Caco-2 (cell line): Measurements from ENCODE around the gene CDKAL1. TPM values are rescaled to one million over a fixed set of nuclear protein-coding genes. Genes with fewer than 3 reads are reported as not detected.
"Not testable (repeated sequence)": the region's sequence is repeated elsewhere in the genome, so short reads cannot be mapped to it uniquely, and the experiment has no call there.

Experiments
- BruUV-seq: library from RNA; stranded (reverse); fragments of 400-500 nt; replicated peaks from 2 replicates; lab custom pipeline; 2021; lab: Mats Ljungman, UMichigan
- CTCF ChIA-PET: fragments of 300-600 bp; sonication (Branson Sonifier 250); formaldehyde crosslinking; loops from one replicate; lab custom pipeline; 2022; ENCODE audit warnings: antibody characterized with exemption; lab: Charles Lee
- POLR2A ChIA-PET: fragments of 300-600 bp; sonication (Branson Sonifier 250); formaldehyde crosslinking; loops from one replicate; lab custom pipeline; 2022; ENCODE audit warnings: antibody characterized with exemption; lab: Charles Lee
- DNase-seq, 2 experiments: peaks; one replicate each; pipeline versions ENCODE4 v3.0.0 to v3.0.0-alpha.2; 2020 to 2022
- H3K27me3 ChIP-seq: replicated peaks from 2 replicates; pipeline ENCODE4 v1.6.0; 2011; ENCODE audit warnings: low read length; ENCODE audit not compliant: control insufficient read depth, insufficient read depth
- H3K36me3 ChIP-seq: 2 replicates; pipeline ENCODE4 v1.5.1; 2011; ENCODE audit warnings: low read length; ENCODE audit not compliant: control insufficient read depth, insufficient read depth
- H3K4me1 ChIP-seq: fragments of 250-450 bp; sonication (Bioruptor Pico); 2 replicates; pipeline ENCODE4 v1.5.1; 2020; ENCODE audit warnings: mild to moderate bottlenecking
- H3K4me3 ChIP-seq: 2 replicates; pipeline ENCODE4 v1.5.1; 2011; ENCODE audit warnings: low read depth, mild to moderate bottlenecking, control low read depth, low read length
- H3K9me3 ChIP-seq: fragments of 250-450 bp; sonication (Bioruptor Pico); 2 replicates; pipeline ENCODE4 v1.5.1; 2020; ENCODE audit warnings: mild to moderate bottlenecking, moderate library complexity
- H3K27ac Mint-ChIP-seq: one replicate; pipeline ENCODE4 v1.8.0; 2022; ENCODE audit warnings: mixed read lengths; ENCODE audit not compliant: unreplicated experiment
- H3K27me3 Mint-ChIP-seq: one replicate; pipeline ENCODE4 v1.8.0; 2022; ENCODE audit warnings: mixed read lengths; ENCODE audit not compliant: insufficient read depth, unreplicated experiment
- H3K36me3 Mint-ChIP-seq: one replicate; pipeline ENCODE4 v1.8.0; 2022; ENCODE audit warnings: mild to moderate bottlenecking, mixed read lengths; ENCODE audit not compliant: insufficient read depth, unreplicated experiment
- H3K4me1 Mint-ChIP-seq: one replicate; pipeline ENCODE4 v1.8.0; 2022; ENCODE audit warnings: low read depth, mixed read lengths; ENCODE audit not compliant: unreplicated experiment
- H3K4me3 Mint-ChIP-seq: one replicate; pipeline ENCODE4 v1.8.0; 2022; ENCODE audit warnings: mild to moderate bottlenecking, moderate library complexity, mixed read lengths; ENCODE audit not compliant: unreplicated experiment
- H3K9me3 Mint-ChIP-seq: one replicate; pipeline ENCODE4 v1.8.0; 2022; ENCODE audit warnings: mixed read lengths; ENCODE audit not compliant: unreplicated experiment
- CTCF ChIP-seq, 2 experiments: fragments of 200-600 bp in 1 of 2; IDR thresholded peaks; 1 replicate in 1 of 2; 2 replicates in 1 of 2; pipeline versions ENCODE4 v1.5.1 to v1.8.0; 2011 to 2022; ENCODE audit warnings: antibody characterized with exemption in 1 of 2, control low read depth in 1 of 2, inconsistent platforms in 1 of 2, low read depth in 1 of 2, low read length in 1 of 2, mild to moderate bottlenecking in 1 of 2, moderate library complexity in 1 of 2; ENCODE audit not compliant: insufficient read depth in 1 of 2, severe bottlenecking in 1 of 2, unreplicated experiment in 1 of 2
- intact Hi-C: fragments of 100-400 bp; cut with micrococcal nuclease; formaldehyde crosslinking; loops from one replicate; pipeline ENCODE4 v1.10.0; 2022; ENCODE audit not compliant: unreplicated experiment
- total RNA-seq: library from RNA; stranded (reverse); gene quantifications from 2 replicates; pipeline ENCODE4 v1.2.3, GENCODE V29; 2022

Gene CDKAL1
- total RNA-seq, 1 experiment from 2014 or later = 18.7 TPM

GRCh38 chr6:20640181-20640580 is 105.9 kb downstream of the CDKAL1 start:
- H3K4me3 ChIP-seq = no peak overlapping the region
- POLR2A ChIA-PET = no interaction called here
- H3K9me3 ChIP-seq = no peaks in the 10 kb centered on the region
- Mint-ChIP-seq H3K36me3 (peaks cover 6% of the 10 kb centered on the region), H3K4me1 (no peaks in the 10 kb centered on the region), H3K9me3 (no peaks in the 10 kb centered on the region), H3K27me3 (no peaks in the 10 kb centered on the region), H3K27ac (no peak overlapping the region), H3K4me3 (no peak overlapping the region)
- H3K27me3 ChIP-seq = no peaks in the 10 kb centered on the region
- TF ChIP-seq CTCF (IDR thresholded peaks at IDR 0.05; ENCODE audit: insufficient read depth in 1 of 2, low read depth in 1 of 2, low read length in 1 of 2, severe bottlenecking in 1 of 2, unreplicated experiment in 1 of 2) = no peak
- intact Hi-C loops = no loop called here
- BruUV-seq = no TSS peak
- no peaks in the 10 kb centered on the region for H3K36me3 ChIP-seq
- no peak for DNase-seq
- no peaks in the 10 kb centered on the region for H3K4me1 ChIP-seq
- CTCF ChIA-PET = no interaction called here

- TF ChIP-seq CTCF (IDR thresholded peaks at IDR 0.05; ENCODE audit: insufficient read depth in 1 of 2, low read depth in 1 of 2, low read length in 1 of 2, severe bottlenecking in 1 of 2, unreplicated experiment in 1 of 2) = no peak
- ChIA-PET CTCF (no interaction called here), POLR2A (no interaction called here)
- H3K4me3 ChIP-seq = no peak overlapping the region
- Mint-ChIP-seq H3K27me3 (no peaks in the 10 kb centered on the region), H3K27ac (no peak overlapping the region), H3K4me3 (no peak overlapping the region), H3K36me3 (peaks cover 6% of the 10 kb centered on the region), H3K9me3 (no peaks in the 10 kb centered on the region), H3K4me1 (no peaks in the 10 kb centered on the region)
- H3K27me3 ChIP-seq = no peaks in the 10 kb centered on the region
- H3K9me3 ChIP-seq = no peaks in the 10 kb centered on the region
- intact Hi-C loops = no loop called here
- H3K36me3 ChIP-seq = no peaks in the 10 kb centered on the region
- no peaks in the 10 kb centered on the region for H3K4me1 ChIP-seq
- no TSS peak for BruUV-seq
- no peak for DNase-seq
Measured at GRCh38 chr6:20642441-20642840, 108.2 kb downstream of the CDKAL1 start.

- Histone ChIP-seq H3K9me3 (no peaks in the 10 kb centered on the region), H3K4me1 (no peaks in the 10 kb centered on the region), H3K27me3 (no peaks in the 10 kb centered on the region), H3K4me3 (no peak overlapping the region), H3K36me3 (no peaks in the 10 kb centered on the region)
- Mint-ChIP-seq H3K27ac (no peak overlapping the region), H3K9me3 (no peaks in the 10 kb centered on the region), H3K4me3 (no peak overlapping the region), H3K4me1 (no peaks in the 10 kb centered on the region), H3K27me3 (no peaks in the 10 kb centered on the region), H3K36me3 (peaks cover 6% of the 10 kb centered on the region)
- no TSS peak for BruUV-seq
- POLR2A ChIA-PET = no interaction called here
- DNase-seq = no peak
- TF ChIP-seq CTCF (IDR thresholded peaks at IDR 0.05; ENCODE audit: insufficient read depth in 1 of 2, low read depth in 1 of 2, low read length in 1 of 2, severe bottlenecking in 1 of 2, unreplicated experiment in 1 of 2) = no peak
- CTCF ChIA-PET = no interaction called here
- intact Hi-C loops = no loop called here
Measured at GRCh38 chr6:20644667-20645370, 110.6 kb downstream of the CDKAL1 start.

- intact Hi-C loops, H3K4me1 ChIP-seq, DNase-seq, H3K27me3 ChIP-seq, CTCF ChIA-PET, H3K36me3 Mint-ChIP-seq, POLR2A ChIA-PET, H3K9me3 ChIP-seq, H3K9me3 Mint-ChIP-seq, H3K4me1 Mint-ChIP-seq, H3K4me3 ChIP-seq, H3K36me3 ChIP-seq, H3K27ac Mint-ChIP-seq, H3K4me3 Mint-ChIP-seq, H3K27me3 Mint-ChIP-seq, BruUV-seq: not testable (repeated sequence)
Measured at GRCh38 chr6:20645572-20645971, 111.3 kb downstream of the CDKAL1 start.
